A673 (cell line): ENCODE data around the gene CHAF1A. TPM values are rescaled to one million over a fixed set of nuclear protein-coding genes. Genes with fewer than 3 reads are reported as not detected.

Source experiments
- BruUV-seq: library from RNA; stranded (reverse); fragments of 400-500 nt; replicated peaks from 2 replicates; lab custom pipeline; 2021; lab: Mats Ljungman, UMichigan
- CTCF ChIA-PET: fragments of 300-600 bp; sonication (Branson Sonifier 250); formaldehyde crosslinking; loops from one replicate; lab custom pipeline; 2022; ENCODE audit warnings: antibody characterized with exemption; lab: Charles Lee
- POLR2A ChIA-PET: fragments of 300-600 bp; sonication (Branson Sonifier 250); formaldehyde crosslinking; loops from one replicate; lab custom pipeline; 2022; ENCODE audit warnings: antibody characterized with exemption; ENCODE audit not compliant: low non-redundant PET; lab: Charles Lee
- DNase-seq: peaks from one replicate; pipeline ENCODE4 v3.0.0-alpha.2; 2015; ENCODE audit warnings: low spot score
- H3K27ac ChIP-seq: fragments of 200-600 bp; sonication (generic); 2 replicates; pipeline ENCODE4 v1.5.1; 2016; ENCODE audit warnings: mixed run types, low read depth, mild to moderate bottlenecking, mixed read lengths, antibody characterized with exemption, low read length; ENCODE audit not compliant: poor library complexity, severe bottlenecking
- H3K27me3 ChIP-seq: fragments of 200-600 bp; sonication (generic); replicated peaks from 2 replicates; pipeline ENCODE4 v1.6.1; 2017; ENCODE audit warnings: mixed run types, low read depth, mild to moderate bottlenecking, mixed read lengths, antibody characterized with exemption, low read length; ENCODE audit not compliant: insufficient read depth, poor library complexity
- H3K36me3 ChIP-seq: fragments of 200-600 bp; sonication (generic); 2 replicates; pipeline ENCODE4 v1.6.1; 2016; ENCODE audit warnings: mixed run types, mild to moderate bottlenecking, mixed read lengths, antibody characterized with exemption, low read length; ENCODE audit not compliant: insufficient read depth, poor library complexity, severe bottlenecking
- H3K4me1 ChIP-seq: fragments of 200-600 bp; sonication (generic); 2 replicates; pipeline ENCODE4 v1.6.1; 2017; ENCODE audit warnings: mixed run types, mild to moderate bottlenecking, mixed read lengths, antibody characterized with exemption, low read length; ENCODE audit not compliant: insufficient read depth, poor library complexity, severe bottlenecking
- H3K4me3 ChIP-seq: fragments of 200-600 bp; sonication (generic); 2 replicates; pipeline ENCODE4 v1.5.1; 2016; ENCODE audit warnings: low read depth, mixed run types, mild to moderate bottlenecking, mixed read lengths, low read length; ENCODE audit not compliant: poor library complexity, severe bottlenecking
- H3K9me3 ChIP-seq: fragments of 200-600 bp; sonication (generic); 2 replicates; pipeline ENCODE4 v1.6.1; 2016; ENCODE audit warnings: mixed run types, low read depth, mild to moderate bottlenecking, mixed read lengths, antibody characterized with exemption, low read length; ENCODE audit not compliant: poor library complexity, severe bottlenecking
- CTCF ChIP-seq: fragments of 300-800, 200-600 bp; sonication (generic); conservative IDR thresholded peaks from 2 replicates; pipeline ENCODE4 v1.5.1; 2017; ENCODE audit warnings: low read depth, mild to moderate bottlenecking, antibody characterized with exemption, low read length, moderate library complexity, mixed read lengths
- EZH2 ChIP-seq: fragments of 200-600 bp; sonication (generic); IDR thresholded peaks from 2 replicates; pipeline ENCODE4 v1.6.1; 2017; ENCODE audit warnings: borderline replicate concordance, low read depth, mild to moderate bottlenecking, mixed read lengths, antibody characterized with exemption, low read length; ENCODE audit not compliant: poor library complexity, severe bottlenecking
- intact Hi-C: fragments of 100-400 bp; cut with micrococcal nuclease; formaldehyde crosslinking; loops from one replicate; pipeline ENCODE4 v1.10.0; 2022; ENCODE audit not compliant: unreplicated experiment
- total RNA-seq: library from RNA; stranded (reverse); gene quantifications from 2 replicates; pipeline ENCODE4 v1.2.3, GENCODE V29; 2021

The CHAF1A gene
- total RNA-seq, 1 experiment from 2014 or later: 115 TPM

GRCh38 chr19:4372165-4373012 is 30.1 kb upstream of the CHAF1A start:
- ChIA-PET POLR2A (interaction anchor here (0.5 kb wide), 1 partner anchor 123 kb away, joined by 7 read pairs; no protein-coding TSS in a partner anchor), CTCF (interaction anchor here (0.7 kb wide), 1 partner anchor 28 kb away, joined by 3 read pairs; the partner anchor contains the start of gene SH3GL1)
- Histone ChIP-seq H3K9me3 (no peaks in the 10 kb centered on the region), H3K36me3 (no peaks in the 10 kb centered on the region), H3K27me3 (no peaks in the 10 kb centered on the region), H3K27ac (peak overlapping the region; percentile 16), H3K4me1 (peaks cover 42% of the 10 kb centered on the region), H3K4me3 (no peak overlapping the region)
- no TSS peak for BruUV-seq
- intact Hi-C loops: no loop called here
- DNase-seq: no peak
- no peak for TF ChIP-seq EZH2
- no peak for TF ChIP-seq CTCF

- Histone ChIP-seq H3K9me3 (no peaks in the 10 kb centered on the region), H3K36me3 (no peaks in the 10 kb centered on the region), H3K27ac (peak overlapping the region; percentile 16), H3K27me3 (no peaks in the 10 kb centered on the region), H3K4me1 (peaks cover 42% of the 10 kb centered on the region), H3K4me3 (no peak overlapping the region)
- no TSS peak for BruUV-seq
- ChIA-PET CTCF (no interaction called here), POLR2A (no interaction called here)
- intact Hi-C loops: no loop called here
- no peak for DNase-seq
- no peak for TF ChIP-seq CTCF
- no peak for TF ChIP-seq EZH2
These were observed 29.4 kb upstream of the CHAF1A start for GRCh38 chr19:4373013-4373367.

- H3K4me1 ChIP-seq: peaks cover 43% of the 10 kb centered on the region
- H3K27me3 ChIP-seq: no peaks in the 10 kb centered on the region
- BruUV-seq: no TSS peak
- ChIA-PET CTCF (interaction anchor here (2.5 kb wide), 1 partner anchor 27 kb away, joined by 12 read pairs; the partner anchor contains the start of gene SH3GL1), POLR2A (no interaction called here)
- H3K4me3 ChIP-seq: no peak overlapping the region
- TF ChIP-seq EZH2: no peak
- no peak for TF ChIP-seq CTCF
- no peaks in the 10 kb centered on the region for H3K9me3 ChIP-seq
- intact Hi-C loops: no loop called here
- no peaks in the 10 kb centered on the region for H3K36me3 ChIP-seq
- no peak for DNase-seq
- H3K27ac ChIP-seq: peak overlapping the region; percentile 82
These were observed 28.6 kb upstream of the CHAF1A start for GRCh38 chr19:4373601-4374497.
